ENCODE data around the gene MYLIP.
"Not testable (repeated sequence)": the region's sequence is repeated elsewhere in the genome, so short reads cannot be mapped to it uniquely, and the experiment has no call there.

The MYLIP gene

GRCh38 chr6:16176600-16176999, 47.7 kb downstream of the MYLIP start:
- not testable (repeated sequence) for DNase-seq

GRCh38 chr6:16177881-16178280, 49.0 kb downstream of the MYLIP start:
- no peak for DNase-seq

- DNase-seq = no peak
Observed at GRCh38 chr6:16178351-16178750, 49.5 kb downstream of the MYLIP start.

- no peak for DNase-seq
Observed at GRCh38 chr6:16179063-16179462, 50.2 kb downstream of the MYLIP start.

- peak; percentile 27 to 93 (median 72) for DNase-seq
Observed at GRCh38 chr6:16179970-16180431, 51.1 kb downstream of the MYLIP start.

- DNase-seq = no peak
Observed at GRCh38 chr6:16180696-16181438, 52.0 kb downstream of the MYLIP start.

- no peak for DNase-seq
Observed at GRCh38 chr6:16181439-16182297, 52.8 kb downstream of the MYLIP start.

- peak in 3 of 6 experiments; percentile 44 to 69 (median 58) for DNase-seq
Observed at GRCh38 chr6:16183187-16183664, 54.3 kb downstream of the MYLIP start.

GRCh38 chr6:16184129-16184528, 55.2 kb downstream of the MYLIP start:
- DNase-seq = no peak

GRCh38 chr6:16184551-16184950, 55.7 kb downstream of the MYLIP start:
- DNase-seq = no peak

GRCh38 chr6:16187176-16187575, 58.3 kb downstream of the MYLIP start:
- DNase-seq = no peak

- DNase-seq = no peak
Observed at GRCh38 chr6:16190214-16190613, 61.3 kb downstream of the MYLIP start.

- no peak for DNase-seq
Observed at GRCh38 chr6:16196260-16196983, 67.5 kb downstream of the MYLIP start.

- DNase-seq = no peak
Observed at GRCh38 chr6:16196984-16197546, 68.2 kb downstream of the MYLIP start.
